HFFc6 (cell line): ENCODE results near the gene GRIP2. TPM values are rescaled to one million over a fixed set of nuclear protein-coding genes. Genes with fewer than 3 reads are reported as not detected.

Source experiments
- DNase-seq: peaks from one replicate; pipeline ENCODE4 v3.0.0-alpha.2; 2018
- H3K27ac Mint-ChIP-seq: 2 replicates; pipeline ENCODE4 v1.8.0; 2020; ENCODE audit warnings: mild to moderate bottlenecking, mixed read lengths
- H3K27me3 Mint-ChIP-seq: 2 replicates; pipeline ENCODE4 v1.8.0; 2021; ENCODE audit warnings: mild to moderate bottlenecking, moderate library complexity, mixed read lengths; ENCODE audit not compliant: insufficient read depth
- H3K36me3 Mint-ChIP-seq: 2 replicates; pipeline ENCODE4 v1.8.0; 2021; ENCODE audit warnings: low read depth, mixed read lengths
- H3K4me1 Mint-ChIP-seq: 2 replicates; pipeline ENCODE4 v1.8.0; 2020; ENCODE audit warnings: low read depth, mixed read lengths
- H3K4me3 Mint-ChIP-seq: 2 replicates; pipeline ENCODE4 v1.8.0; 2020; ENCODE audit warnings: mild to moderate bottlenecking, moderate library complexity, mixed read lengths
- H3K9me3 Mint-ChIP-seq: 2 replicates; pipeline ENCODE4 v1.8.0; 2020; ENCODE audit warnings: mild to moderate bottlenecking, mixed read lengths
- total RNA-seq, 6 experiments: library from RNA; stranded (reverse); fragmentation: NEBNext Ultra II Directional; extraction: Animal tissue kit (Norgen Biotek cat#: 25700); gene quantifications; 2 replicates in 1 of 6; 3 replicates in 5 of 6; pipeline ENCODE4 v1.2.3, GENCODE V29; 2021
- TF ChIP-seq, protein P1 (sequence below): fragments of 200-600 bp; sonication (generic); IDR thresholded peaks from 2 replicates; pipeline ENCODE4 v1.5.0; 2021; ENCODE audit warnings: antibody characterized with exemption, mild to moderate bottlenecking

The GRIP2 gene
- total RNA-seq, 6 experiments from 2014 or later, result 0.05 to 0.25 (median 0.13) TPM; not detected in 2

DNA sequence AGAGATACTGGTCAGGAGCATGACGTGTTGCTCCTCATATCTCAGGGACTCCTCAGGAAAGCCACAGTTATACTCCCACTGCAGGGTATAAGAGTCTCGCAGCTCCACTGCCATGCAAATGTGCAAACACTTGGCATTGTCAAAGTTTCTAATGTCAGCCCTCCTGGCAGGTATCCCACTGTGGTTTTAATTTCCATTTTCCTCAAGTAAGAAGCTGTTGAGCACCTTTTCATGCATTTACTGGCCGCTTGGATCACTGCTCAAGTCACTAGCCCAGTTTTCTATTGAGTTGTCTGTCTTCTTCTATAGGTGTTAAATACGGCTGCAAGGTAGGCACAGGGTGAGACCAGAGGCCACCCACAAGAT lies 41.9 kb upstream of the GRIP2 start:
- Mint-ChIP-seq H3K27me3 (peaks cover 52% of the 10 kb centered on the region), H3K9me3 (no peaks in the 10 kb centered on the region)
- TF ChIP-seq, protein P1, sequence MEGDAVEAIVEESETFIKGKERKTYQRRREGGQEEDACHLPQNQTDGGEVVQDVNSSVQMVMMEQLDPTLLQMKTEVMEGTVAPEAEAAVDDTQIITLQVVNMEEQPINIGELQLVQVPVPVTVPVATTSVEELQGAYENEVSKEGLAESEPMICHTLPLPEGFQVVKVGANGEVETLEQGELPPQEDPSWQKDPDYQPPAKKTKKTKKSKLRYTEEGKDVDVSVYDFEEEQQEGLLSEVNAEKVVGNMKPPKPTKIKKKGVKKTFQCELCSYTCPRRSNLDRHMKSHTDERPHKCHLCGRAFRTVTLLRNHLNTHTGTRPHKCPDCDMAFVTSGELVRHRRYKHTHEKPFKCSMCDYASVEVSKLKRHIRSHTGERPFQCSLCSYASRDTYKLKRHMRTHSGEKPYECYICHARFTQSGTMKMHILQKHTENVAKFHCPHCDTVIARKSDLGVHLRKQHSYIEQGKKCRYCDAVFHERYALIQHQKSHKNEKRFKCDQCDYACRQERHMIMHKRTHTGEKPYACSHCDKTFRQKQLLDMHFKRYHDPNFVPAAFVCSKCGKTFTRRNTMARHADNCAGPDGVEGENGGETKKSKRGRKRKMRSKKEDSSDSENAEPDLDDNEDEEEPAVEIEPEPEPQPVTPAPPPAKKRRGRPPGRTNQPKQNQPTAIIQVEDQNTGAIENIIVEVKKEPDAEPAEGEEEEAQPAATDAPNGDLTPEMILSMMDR, result no peak

DNA sequence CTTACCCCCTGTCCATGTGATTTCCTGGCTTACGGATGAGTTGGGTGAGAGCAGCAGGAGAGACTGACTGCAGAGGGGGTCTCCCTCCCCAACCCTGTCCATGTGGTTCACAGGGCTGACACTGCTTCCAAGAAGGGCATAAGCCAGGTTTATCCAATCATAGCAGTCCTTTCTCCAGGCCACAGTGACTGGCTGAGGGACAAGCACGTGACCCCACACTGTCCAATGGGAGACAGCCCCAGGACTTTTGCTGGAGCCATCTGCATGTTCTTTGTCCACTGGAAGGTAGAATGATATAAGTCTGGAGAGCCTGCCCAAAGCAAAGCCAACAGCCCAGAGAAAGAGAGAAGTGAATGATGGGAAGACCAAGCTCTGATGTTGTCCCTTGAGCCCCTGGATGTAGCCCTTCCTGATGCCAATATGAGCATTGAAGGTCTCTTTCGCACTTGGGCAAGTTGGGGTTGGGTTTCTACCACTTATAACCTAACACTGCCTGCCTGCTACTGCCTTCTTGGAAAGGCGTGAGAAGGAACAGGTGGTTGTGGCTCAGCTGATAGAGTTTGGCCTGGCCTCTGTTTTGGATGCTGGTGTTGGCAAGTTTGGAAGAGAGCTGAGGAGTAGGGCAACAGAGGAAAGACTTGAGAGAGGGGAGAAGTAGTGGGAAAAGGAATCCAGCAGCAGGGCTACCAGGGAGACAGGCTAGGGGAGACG lies 41.3 kb upstream of the GRIP2 start:
- Mint-ChIP-seq H3K27ac (no peak overlapping the region), H3K4me1 (no peaks in the 10 kb centered on the region), H3K27me3 (peaks cover 50% of the 10 kb centered on the region), H3K4me3 (no peak overlapping the region), H3K36me3 (no peaks in the 10 kb centered on the region), H3K9me3 (no peaks in the 10 kb centered on the region)
- TF ChIP-seq, protein P1, result no peak
- no peak for DNase-seq

More for the DNA sequence above, 41.9 kb upstream of the GRIP2 start:
- Mint-ChIP-seq H3K36me3 (no peaks in the 10 kb centered on the region), H3K4me1 (no peaks in the 10 kb centered on the region), H3K27ac (no peak overlapping the region), H3K4me3 (no peak overlapping the region)
- DNase-seq, result no peak

DNA sequence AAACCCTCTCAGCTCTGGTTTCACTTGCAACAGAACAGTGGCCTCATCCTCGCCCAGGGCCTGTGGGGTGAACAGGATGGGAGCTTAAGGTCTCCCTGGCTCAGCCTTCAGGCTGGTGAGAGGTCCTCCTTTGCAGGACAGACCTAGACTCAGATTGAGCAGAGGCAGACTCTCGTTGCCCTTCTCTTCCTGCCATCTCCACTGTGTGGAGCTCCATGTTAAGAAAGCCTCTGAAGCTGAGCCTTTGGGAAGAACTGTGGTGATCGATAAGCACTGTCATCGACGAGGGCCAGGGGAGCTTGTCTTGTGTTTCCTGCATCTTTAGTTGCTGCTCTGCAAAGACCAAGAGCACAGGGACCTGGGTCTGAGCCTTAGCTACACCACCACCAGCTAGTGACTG lies 37.8 kb upstream of the GRIP2 start:
- TF ChIP-seq, protein P1, result no peak
- no peak for DNase-seq
- no peak overlapping the region for H3K27ac Mint-ChIP-seq
- no peak overlapping the region for H3K4me3 Mint-ChIP-seq
- H3K36me3 Mint-ChIP-seq, result no peaks in the 10 kb centered on the region
- H3K4me1 Mint-ChIP-seq, result no peaks in the 10 kb centered on the region
- H3K9me3 Mint-ChIP-seq, result no peaks in the 10 kb centered on the region
- peaks cover 58% of the 10 kb centered on the region for H3K27me3 Mint-ChIP-seq

DNA sequence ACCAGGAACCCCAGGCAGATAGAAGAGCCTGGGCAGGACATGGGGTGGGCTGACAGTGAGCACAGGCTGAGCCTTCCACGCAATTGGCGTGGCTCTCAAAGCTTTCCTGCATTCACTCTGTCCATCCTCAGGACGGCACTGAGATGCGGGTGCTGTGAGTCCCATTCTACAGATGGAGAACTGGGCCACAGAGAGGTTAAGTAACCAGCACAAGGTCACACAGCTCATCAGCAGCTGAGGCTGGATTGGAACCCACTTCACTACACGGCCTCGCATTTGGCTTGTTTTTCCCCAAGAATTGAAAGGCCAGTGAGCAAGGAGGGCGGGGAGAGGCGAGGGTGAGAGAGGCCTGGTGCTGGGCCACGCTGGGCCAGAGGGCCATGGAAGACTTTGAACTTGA lies 36.0 kb upstream of the GRIP2 start:
- H3K27me3 Mint-ChIP-seq, result peaks cover 58% of the 10 kb centered on the region

DNA sequence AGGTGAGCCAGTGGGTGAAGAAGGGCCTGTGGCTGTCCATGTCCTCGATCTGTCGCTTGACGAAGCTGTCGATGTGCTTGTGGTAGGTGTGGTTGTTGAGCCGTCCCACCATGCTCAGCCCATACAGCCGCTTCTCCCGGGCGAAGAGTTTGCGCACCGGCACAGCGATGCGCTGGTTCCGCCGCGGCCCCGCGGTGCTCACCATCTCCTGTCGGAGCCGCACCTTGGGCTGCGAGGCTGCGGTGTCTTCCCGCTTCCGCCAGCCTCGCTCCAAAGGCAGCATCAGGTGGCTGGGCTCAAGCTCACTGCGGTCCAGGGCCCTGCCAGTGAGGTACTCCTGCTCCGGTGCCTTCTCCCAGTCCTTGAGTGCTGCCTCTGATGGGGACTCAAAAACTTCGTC lies 34.0 kb upstream of the GRIP2 start:
- TF ChIP-seq, protein P1, result no peak
- H3K27me3 Mint-ChIP-seq, result peaks cover 50% of the 10 kb centered on the region

More for the DNA sequence above, 36.0 kb upstream of the GRIP2 start:
- Mint-ChIP-seq H3K4me1 (no peaks in the 10 kb centered on the region), H3K4me3 (no peak overlapping the region), H3K9me3 (no peaks in the 10 kb centered on the region), H3K27ac (no peak overlapping the region), H3K36me3 (no peaks in the 10 kb centered on the region)
- TF ChIP-seq, protein P1, result no peak
- no peak for DNase-seq

More for the DNA sequence above, 34.0 kb upstream of the GRIP2 start:
- H3K9me3 Mint-ChIP-seq, result no peaks in the 10 kb centered on the region
- H3K4me3 Mint-ChIP-seq, result no peak overlapping the region
- no peak for DNase-seq
- no peaks in the 10 kb centered on the region for H3K36me3 Mint-ChIP-seq
- no peak overlapping the region for H3K27ac Mint-ChIP-seq
- no peaks in the 10 kb centered on the region for H3K4me1 Mint-ChIP-seq
